Caki2 (cell line): ENCODE results near the gene BRPF3. TPM values are rescaled to one million over a fixed set of nuclear protein-coding genes. Genes with fewer than 3 reads are reported as not detected.

ENCODE experiments used
- total RNA-seq: library from RNA; depleted of rRNA; stranded (reverse); fragments of >200 nt; shearing (Covaris generic); gene quantifications from 2 replicates; pipeline ENCODE4 v1.2.3, GENCODE V29; 2014; ENCODE audit warnings: low replicate concordance; rRNA removed

Gene BRPF3
- total RNA-seq, 1 experiment from 2014 or later = 14.9 TPM

Other genes starting within 250 kb of the BRPF3 start
- gene SLC26A8, start 172.1 kb upstream of the BRPF3 start, total RNA-seq = not detected in 2 replicates
- 27.0 and 40.4 TPM in 2 replicates for gene MAPK14, start 168.9 kb upstream of the BRPF3 start, total RNA-seq
- 1.5 and 1.7 TPM in 2 replicates for gene MAPK13, start 66.2 kb upstream of the BRPF3 start, total RNA-seq
- not detected in 2 replicates for gene PNPLA1, start 73.3 kb downstream of the BRPF3 start, total RNA-seq
- not detected in 2 replicates for gene BNIP5, start 140.1 kb downstream of the BRPF3 start, total RNA-seq
- gene ETV7, start 190.9 kb downstream of the BRPF3 start, total RNA-seq = not detected in 2 replicates
- 0.20 TPM in 1 of 2 replicates, not detected in the other for gene PXT1, start 246.1 kb downstream of the BRPF3 start, total RNA-seq
- 78.4 and 98.0 TPM in 2 replicates for gene KCTD20, start 246.3 kb downstream of the BRPF3 start, total RNA-seq